HEK293 (cell line): Measurements from ENCODE around the gene TEX12.

ENCODE experiments used
- CTCF ChIA-PET: fragments of 350-600 bp; formaldehyde crosslinking; extraction: SDS; loops from one replicate; lab custom pipeline; 2021; ENCODE audit warnings: antibody characterized with exemption; lab: Yijun Ruan, JAX
- POLR2A ChIA-PET: fragments of 300-600 bp; formaldehyde crosslinking; extraction: SDS; loops from one replicate; lab custom pipeline; 2020; ENCODE audit warnings: antibody characterized with exemption, inconsistent platforms; lab: Yijun Ruan, JAX
- H3K27ac ChIP-seq: fragments of 200-500 bp; sonication (Bioruptor generic); 2 replicates; pipeline ENCODE4 v1.5.1; 2014; ENCODE audit warnings: low read depth, low read length, control low read depth, inconsistent platforms; ENCODE audit errors: extremely low read depth
- H3K36me3 ChIP-seq, 2 experiments: fragments of 200-500 bp in 1 of 2; sonication (Bioruptor generic) in 1 of 2; 1 replicate in 1 of 2; 2 replicates in 1 of 2; pipeline ENCODE4 v1.5.1; 2014 to 2017; ENCODE audit warnings: inconsistent platforms in 2 of 2, low read length in 2 of 2; ENCODE audit not compliant: control insufficient read depth in 2 of 2, insufficient read depth in 1 of 2
- H3K4me1 ChIP-seq: fragments of 200-500 bp; sonication (Bioruptor generic); 2 replicates; pipeline ENCODE4 v1.5.1; 2014; ENCODE audit warnings: mild to moderate bottlenecking, low read length, inconsistent platforms; ENCODE audit not compliant: control insufficient read depth, insufficient read depth
- H3K4me3 ChIP-seq: 2 replicates; pipeline ENCODE4 v1.5.1; 2011; ENCODE audit warnings: low read depth, mild to moderate bottlenecking, control low read depth, low read length, moderate library complexity
- H3K9me3 ChIP-seq: fragments of 200-500 bp; sonication (Bioruptor generic); 2 replicates; pipeline ENCODE4 v1.5.1; 2014; ENCODE audit warnings: low read depth, low read length, inconsistent platforms; ENCODE audit not compliant: control insufficient read depth, insufficient read depth
- FEZF1 ChIP-seq: fragments of 450-650 bp; formaldehyde crosslinking; IDR thresholded peaks from 2 replicates; pipeline ENCODE4 v1.5.1; 2016; ENCODE audit warnings: missing biosample characterization, missing genetic modification characterization
- GLIS1 ChIP-seq: fragments of 450-650 bp; formaldehyde crosslinking; IDR thresholded peaks from 2 replicates; pipeline ENCODE4 v1.5.1; 2016; ENCODE audit warnings: missing biosample characterization, missing genetic modification characterization
- HOXD13 ChIP-seq: sonication (generic); formaldehyde crosslinking; IDR thresholded peaks from 2 replicates; pipeline ENCODE4 v1.8.0; 2022; ENCODE audit warnings: missing genetic modification reagents, borderline replicate concordance
- KLF10 ChIP-seq: fragments of 450-650 bp; IDR thresholded peaks from 2 replicates; pipeline ENCODE4 v1.5.1; 2018; ENCODE audit warnings: missing biosample characterization, mild to moderate bottlenecking, missing genetic modification characterization
- MZF1 ChIP-seq: fragments of 450-650 bp; formaldehyde crosslinking; IDR thresholded peaks from 2 replicates; pipeline ENCODE4 v1.5.1; 2017; ENCODE audit warnings: missing biosample characterization, missing genetic modification characterization, borderline replicate concordance
- OVOL3 ChIP-seq: fragments of 450-650 bp; formaldehyde crosslinking; IDR thresholded peaks from 2 replicates; pipeline ENCODE4 v1.5.1; 2016; ENCODE audit warnings: missing biosample characterization, missing genetic modification characterization
- RBAK ChIP-seq: fragments of 450-650 bp; formaldehyde crosslinking; IDR thresholded peaks from 2 replicates; pipeline ENCODE4 v1.5.1; 2016; ENCODE audit warnings: missing biosample characterization, missing genetic modification characterization
- SP7 ChIP-seq: fragments of 450-650 bp; formaldehyde crosslinking; IDR thresholded peaks from 2 replicates; pipeline ENCODE4 v1.5.1; 2016; ENCODE audit warnings: missing biosample characterization, missing genetic modification characterization
- ZFHX2 ChIP-seq: fragments of 450-650 bp; formaldehyde crosslinking; conservative IDR thresholded peaks from 2 replicates; pipeline ENCODE4 v1.5.1; 2016; ENCODE audit warnings: missing biosample characterization, missing genetic modification characterization
- ZIC2 ChIP-seq: fragments of 450-650 bp; formaldehyde crosslinking; IDR thresholded peaks from 2 replicates; pipeline ENCODE4 v1.5.1; 2016; ENCODE audit warnings: missing biosample characterization, missing genetic modification characterization
- ZNF10 ChIP-seq: fragments of 450-650 bp; formaldehyde crosslinking; IDR thresholded peaks from 2 replicates; pipeline ENCODE4 v1.5.1; 2017; ENCODE audit warnings: missing biosample characterization, missing genetic modification characterization
- ZNF114 ChIP-seq: fragments of 450-650 bp; formaldehyde crosslinking; IDR thresholded peaks from 2 replicates; pipeline ENCODE4 v1.5.0; 2017; ENCODE audit warnings: missing biosample characterization, missing genetic modification characterization
- ZNF121 ChIP-seq: fragments of 450-650 bp; formaldehyde crosslinking; IDR thresholded peaks from 2 replicates; pipeline ENCODE4 v1.5.1; 2016; ENCODE audit warnings: missing biosample characterization, missing genetic modification characterization
- ZNF132 ChIP-seq: fragments of 450-650 bp; formaldehyde crosslinking; IDR thresholded peaks from 2 replicates; pipeline ENCODE4 v1.5.1; 2017; ENCODE audit warnings: missing biosample characterization, missing genetic modification characterization, borderline replicate concordance
- ZNF223 ChIP-seq: fragments of 450-650 bp; formaldehyde crosslinking; IDR thresholded peaks from 2 replicates; pipeline ENCODE4 v1.5.1; 2016; ENCODE audit warnings: missing biosample characterization, missing genetic modification characterization
- ZNF239 ChIP-seq: fragments of 450-650 bp; formaldehyde crosslinking; IDR thresholded peaks from 2 replicates; pipeline ENCODE4 v1.5.1; 2016; ENCODE audit warnings: missing biosample characterization, missing genetic modification characterization
- ZNF394 ChIP-seq: fragments of 450-650 bp; formaldehyde crosslinking; IDR thresholded peaks from 2 replicates; pipeline ENCODE4 v1.5.1; 2016; ENCODE audit warnings: missing biosample characterization, missing genetic modification characterization, mild to moderate bottlenecking, moderate library complexity, borderline replicate concordance
- ZNF426 ChIP-seq: fragments of 450-650 bp; formaldehyde crosslinking; IDR thresholded peaks from 2 replicates; pipeline ENCODE4 v1.5.1; 2017; ENCODE audit warnings: missing biosample characterization, missing genetic modification characterization, mild to moderate bottlenecking, inconsistent platforms, moderate library complexity
- ZNF768 ChIP-seq: fragments of 450-650 bp; formaldehyde crosslinking; IDR thresholded peaks from 2 replicates; pipeline ENCODE4 v1.5.1; 2018; ENCODE audit warnings: missing biosample characterization, mild to moderate bottlenecking, missing genetic modification characterization
- ZNF837 ChIP-seq: fragments of 450-650 bp; formaldehyde crosslinking; IDR thresholded peaks from 2 replicates; pipeline ENCODE4 v1.5.1; 2016; ENCODE audit warnings: missing biosample characterization, missing genetic modification characterization
- TF ChIP-seq, protein P1 (sequence below): fragments of 450-650 bp; formaldehyde crosslinking; IDR thresholded peaks from 2 replicates; pipeline ENCODE4 v1.5.1; 2016; ENCODE audit warnings: missing biosample characterization, missing genetic modification characterization, low read depth
- TF ChIP-seq, protein P2 (sequence below): fragments of 450-650 bp; formaldehyde crosslinking; IDR thresholded peaks from 2 replicates; pipeline ENCODE4 v1.5.1; 2016; ENCODE audit warnings: missing biosample characterization, missing genetic modification characterization
- TF ChIP-seq, protein P3 (sequence below): fragments of 450-650 bp; IDR thresholded peaks from 2 replicates; pipeline ENCODE4 v1.5.1; 2018; ENCODE audit warnings: missing biosample characterization, missing genetic modification characterization
- TF ChIP-seq, protein P4 (sequence below): fragments of 450-650 bp; formaldehyde crosslinking; IDR thresholded peaks from 2 replicates; pipeline ENCODE4 v1.5.1; 2017; ENCODE audit warnings: missing biosample characterization, missing genetic modification characterization

The TEX12 gene

DNA sequence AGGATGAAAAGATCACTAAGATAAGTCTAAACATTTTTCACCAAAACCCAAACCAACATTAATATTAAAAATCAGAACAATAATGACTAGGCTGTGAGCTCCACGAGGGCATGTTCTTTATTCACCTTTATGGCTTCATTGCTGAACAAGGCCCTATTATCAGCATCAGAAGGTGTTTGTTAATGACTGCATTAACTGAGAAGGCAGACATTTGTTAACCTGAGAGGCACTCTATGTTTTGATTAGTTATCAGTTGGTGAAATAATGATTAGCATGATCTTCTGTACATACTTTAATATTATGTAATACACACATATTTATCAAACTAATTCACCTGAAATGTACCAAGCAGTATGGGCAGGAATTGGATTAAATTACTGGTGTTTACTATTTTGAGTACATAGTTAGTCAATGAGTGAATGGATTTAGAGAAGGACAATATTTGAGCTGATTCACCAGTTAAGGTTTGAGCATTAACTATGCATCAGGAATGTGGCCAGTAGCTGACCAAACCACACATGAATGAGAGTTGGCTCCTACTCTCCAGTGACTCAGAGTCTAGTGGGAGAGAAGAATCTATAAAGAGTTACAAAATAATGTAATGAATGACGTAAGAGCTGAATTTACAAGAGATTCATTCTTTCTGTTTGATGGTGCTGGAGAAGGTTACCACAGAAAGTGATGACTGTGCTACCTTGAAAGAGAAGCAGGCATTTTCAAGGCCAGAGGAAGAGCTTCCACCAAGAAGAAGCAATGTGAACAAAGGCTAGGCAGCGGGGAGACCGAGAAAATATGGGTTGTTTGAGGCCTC is 10.0 kb upstream of the TEX12 start (continued):
- TF ChIP-seq, protein P1, sequence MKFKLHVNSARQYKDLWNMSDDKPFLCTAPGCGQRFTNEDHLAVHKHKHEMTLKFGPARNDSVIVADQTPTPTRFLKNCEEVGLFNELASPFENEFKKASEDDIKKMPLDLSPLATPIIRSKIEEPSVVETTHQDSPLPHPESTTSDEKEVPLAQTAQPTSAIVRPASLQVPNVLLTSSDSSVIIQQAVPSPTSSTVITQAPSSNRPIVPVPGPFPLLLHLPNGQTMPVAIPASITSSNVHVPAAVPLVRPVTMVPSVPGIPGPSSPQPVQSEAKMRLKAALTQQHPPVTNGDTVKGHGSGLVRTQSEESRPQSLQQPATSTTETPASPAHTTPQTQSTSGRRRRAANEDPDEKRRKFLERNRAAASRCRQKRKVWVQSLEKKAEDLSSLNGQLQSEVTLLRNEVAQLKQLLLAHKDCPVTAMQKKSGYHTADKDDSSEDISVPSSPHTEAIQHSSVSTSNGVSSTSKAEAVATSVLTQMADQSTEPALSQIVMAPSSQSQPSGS (tag by site-specific recombination), result peak; percentile 78
- TF ChIP-seq MZF1 (tag by site-specific recombination) (no peak), ZNF768 (tag by site-specific recombination) (no peak), ZNF10 (tag by site-specific recombination) (no peak), ZNF394 (tag by site-specific recombination) (peak; percentile 17; the same call in 1 of the 2 replicates), KLF10 (tag by site-specific recombination) (no peak), ZNF114 (tag by site-specific recombination) (no peak), ZNF121 (tag by site-specific recombination) (no peak), ZIC2 (no peak), OVOL3 (tag by site-specific recombination) (no peak), GLIS1 (no peak), ZNF132 (tag by site-specific recombination) (no peak), ZNF837 (no peak), ZNF223 (tag by site-specific recombination) (0 out of 2 replicates have a peak, but pooled peaks have one; percentile 25), RBAK (tag by site-specific recombination) (no peak)
- TF ChIP-seq, protein P2, sequence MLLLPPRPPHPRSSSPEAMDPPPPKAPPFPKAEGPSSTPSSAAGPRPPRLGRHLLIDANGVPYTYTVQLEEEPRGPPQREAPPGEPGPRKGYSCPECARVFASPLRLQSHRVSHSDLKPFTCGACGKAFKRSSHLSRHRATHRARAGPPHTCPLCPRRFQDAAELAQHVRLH (tag by site-specific recombination), result no peak

DNA sequence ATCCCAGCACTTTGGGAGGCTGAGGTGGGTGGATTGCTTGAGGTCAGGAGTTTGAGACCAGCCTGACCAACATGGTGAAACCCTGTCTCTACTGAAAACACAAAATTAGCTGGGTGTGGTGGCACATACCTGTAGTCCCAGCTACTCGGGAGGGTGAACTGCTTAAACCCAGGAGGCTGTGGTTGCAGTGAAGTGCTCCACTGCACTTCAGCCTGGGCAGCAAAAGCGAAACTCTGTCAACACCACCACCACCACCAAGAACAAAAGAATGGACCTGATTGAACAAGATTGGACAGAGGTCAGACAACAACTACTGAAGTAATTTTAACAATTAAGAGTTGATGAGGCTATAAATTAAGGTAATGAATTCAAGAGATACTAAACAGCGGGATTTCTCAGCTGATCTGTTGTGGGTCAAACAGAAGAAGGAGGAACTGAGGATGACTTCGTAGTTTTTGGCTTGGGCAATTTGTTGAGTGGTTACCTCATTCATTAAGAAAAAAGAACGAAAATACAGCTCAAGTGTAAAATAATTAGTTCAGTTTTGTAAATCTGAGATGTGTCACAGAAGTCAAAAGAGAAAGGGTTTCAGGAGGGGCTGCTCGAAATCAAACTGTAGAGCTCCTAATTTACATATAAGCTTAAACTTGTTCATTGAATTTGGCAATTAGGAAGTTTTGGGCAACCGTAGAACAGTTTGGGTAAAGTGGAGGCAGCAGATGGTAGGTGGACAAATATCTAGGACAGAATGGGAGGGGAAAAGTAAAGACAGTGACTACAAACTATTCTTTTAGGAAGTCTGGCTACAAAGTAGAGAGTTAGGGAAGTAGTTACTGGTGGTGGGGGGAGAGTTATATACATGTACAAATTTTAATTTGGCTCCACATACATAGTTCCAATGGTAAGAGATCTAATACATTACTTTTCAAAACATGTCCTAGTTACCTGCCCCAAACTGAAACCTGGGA is 7.8 kb upstream of the TEX12 start:
- Histone ChIP-seq H3K4me1 (no peaks in the 10 kb centered on the region), H3K9me3 (no peaks in the 10 kb centered on the region), H3K27ac (no peak overlapping the region), H3K4me3 (no peak overlapping the region), H3K36me3 (no peaks in the 10 kb centered on the region)
- CTCF ChIA-PET, result interaction anchor here (1.2 to 1.6 kb wide), 2 partner anchors 16 to 47 kb away, joined by 3 to 4 read pairs; partner anchors contain the start of gene BCO2
- TF ChIP-seq, protein P3, sequence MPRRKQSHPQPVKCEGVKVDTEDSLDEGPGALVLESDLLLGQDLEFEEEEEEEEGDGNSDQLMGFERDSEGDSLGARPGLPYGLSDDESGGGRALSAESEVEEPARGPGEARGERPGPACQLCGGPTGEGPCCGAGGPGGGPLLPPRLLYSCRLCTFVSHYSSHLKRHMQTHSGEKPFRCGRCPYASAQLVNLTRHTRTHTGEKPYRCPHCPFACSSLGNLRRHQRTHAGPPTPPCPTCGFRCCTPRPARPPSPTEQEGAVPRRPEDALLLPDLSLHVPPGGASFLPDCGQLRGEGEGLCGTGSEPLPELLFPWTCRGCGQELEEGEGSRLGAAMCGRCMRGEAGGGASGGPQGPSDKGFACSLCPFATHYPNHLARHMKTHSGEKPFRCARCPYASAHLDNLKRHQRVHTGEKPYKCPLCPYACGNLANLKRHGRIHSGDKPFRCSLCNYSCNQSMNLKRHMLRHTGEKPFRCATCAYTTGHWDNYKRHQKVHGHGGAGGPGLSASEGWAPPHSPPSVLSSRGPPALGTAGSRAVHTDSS, result no peak
- POLR2A ChIA-PET, result no interaction called here

DNA sequence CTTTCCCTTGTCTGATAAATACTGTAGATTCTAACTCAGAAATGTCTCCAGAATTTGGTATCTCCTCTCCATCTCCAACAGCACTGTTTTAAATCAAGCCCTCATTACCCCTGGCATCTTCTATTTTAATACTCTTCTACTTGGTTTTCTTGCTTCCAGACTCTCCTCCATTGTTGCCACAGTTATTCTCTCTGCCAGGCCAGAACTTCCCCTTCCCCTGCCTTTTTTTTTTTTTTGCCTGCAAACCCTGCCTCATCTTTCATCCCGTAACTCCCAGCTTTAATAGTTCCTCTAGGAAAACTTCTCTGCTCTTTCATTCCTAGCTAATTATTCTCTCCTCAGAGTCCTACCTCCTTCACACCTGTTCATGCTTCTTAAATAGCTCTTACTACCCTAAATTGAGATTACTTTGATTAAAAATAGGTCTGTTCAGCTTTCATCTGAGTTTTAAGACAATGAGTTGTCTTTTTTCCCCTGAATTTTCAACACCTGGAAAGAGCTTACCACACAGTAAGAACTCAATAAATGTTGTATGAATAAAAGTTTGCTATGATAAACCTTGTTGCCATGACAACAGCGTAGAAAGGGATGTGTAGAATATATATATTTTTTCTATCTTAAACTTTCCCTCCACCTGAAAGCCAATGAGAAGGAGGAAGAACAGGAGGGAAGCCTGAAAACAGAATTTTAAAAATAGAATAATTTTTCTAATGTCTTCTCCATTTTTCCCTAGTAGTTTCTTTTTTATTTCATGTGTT is 6.9 kb upstream of the TEX12 start:
- Histone ChIP-seq H3K27ac (no peak overlapping the region), H3K36me3 (no peaks in the 10 kb centered on the region), H3K4me1 (no peaks in the 10 kb centered on the region), H3K9me3 (no peaks in the 10 kb centered on the region), H3K4me3 (no peak overlapping the region)
- CTCF ChIA-PET, result interaction anchor here (1.6 kb wide), 1 partner anchor 48 kb away, joined by 3 read pairs; no protein-coding TSS in a partner anchor
- POLR2A ChIA-PET, result no interaction called here
- TF ChIP-seq HOXD13 (no peak), ZNF426 (tag by site-specific recombination) (no peak), FEZF1 (tag by site-specific recombination) (no peak), ZFHX2 (tag by site-specific recombination) (no peak), SP7 (tag by site-specific recombination) (no peak), ZNF239 (no peak)
- TF ChIP-seq, protein P3, result no peak
- TF ChIP-seq, protein P4, sequence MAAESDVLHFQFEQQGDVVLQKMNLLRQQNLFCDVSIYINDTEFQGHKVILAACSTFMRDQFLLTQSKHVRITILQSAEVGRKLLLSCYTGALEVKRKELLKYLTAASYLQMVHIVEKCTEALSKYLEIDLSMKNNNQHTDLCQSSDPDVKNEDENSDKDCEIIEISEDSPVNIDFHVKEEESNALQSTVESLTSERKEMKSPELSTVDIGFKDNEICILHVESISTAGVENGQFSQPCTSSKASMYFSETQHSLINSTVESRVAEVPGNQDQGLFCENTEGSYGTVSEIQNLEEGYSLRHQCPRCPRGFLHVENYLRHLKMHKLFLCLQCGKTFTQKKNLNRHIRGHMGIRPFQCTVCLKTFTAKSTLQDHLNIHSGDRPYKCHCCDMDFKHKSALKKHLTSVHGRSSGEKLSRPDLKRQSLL (tag by site-specific recombination), result no peak
